CD4-positive, alpha-beta memory T cell (primary cell): ENCODE measurements around the gene TMEM150B. TPM values are rescaled to one million over a fixed set of nuclear protein-coding genes. Genes with fewer than 3 reads are reported as not detected.

Experiments used
- CTCF ChIA-PET: fragments of 350-600 bp; sonication (Branson Sonifier 250); formaldehyde crosslinking; loops from one replicate; lab custom pipeline; 2021; ENCODE audit warnings: inconsistent platforms; ENCODE audit not compliant: partially characterized antibody; lab: Charles Lee
- POLR2A ChIA-PET: fragments of 350-600 bp; sonication (Branson Sonifier 250); formaldehyde crosslinking; loops from one replicate; lab custom pipeline; 2021; ENCODE audit not compliant: partially characterized antibody; lab: Charles Lee
- DNase-seq, 5 donors: peaks; one replicate each; pipeline versions ENCODE4 v3.0.0 to v3.0.0-alpha.2; 2020 to 2022; ENCODE audit warnings: mixed read lengths in 1 of 5
- H3K27ac ChIP-seq: one replicate; pipeline ENCODE4 v1.7.0; 2013; ENCODE audit warnings: low read depth, low read length
- H3K27me3 ChIP-seq: 2 replicates; pipeline ENCODE4 v1.7.0; 2013; ENCODE audit warnings: mild to moderate bottlenecking, low read length, moderate library complexity; ENCODE audit not compliant: insufficient read depth
- H3K36me3 ChIP-seq: 2 replicates; pipeline ENCODE4 v1.7.0; 2013; ENCODE audit warnings: mild to moderate bottlenecking, low read length, moderate library complexity; ENCODE audit not compliant: insufficient read depth
- H3K4me1 ChIP-seq: 2 replicates; pipeline ENCODE4 v1.7.0; 2013; ENCODE audit warnings: mild to moderate bottlenecking, low read length, moderate library complexity; ENCODE audit not compliant: insufficient read depth
- H3K4me3 ChIP-seq, 2 donors: one replicate each; pipeline ENCODE4 v1.7.0; 2013; ENCODE audit warnings: low read length in 2 of 2, mild to moderate bottlenecking in 1 of 2
- H3K9me3 ChIP-seq, 2 donors: one replicate each; pipeline ENCODE4 v1.7.0; 2013; ENCODE audit warnings: low read length in 2 of 2, control low read depth in 1 of 2; ENCODE audit not compliant: control insufficient read depth in 1 of 2
- H3K27ac Mint-ChIP-seq, 7 donors: one replicate each; pipeline ENCODE4 v1.8.0; 2020 to 2021; ENCODE audit warnings: mixed read lengths in 7 of 7, mild to moderate bottlenecking in 6 of 7, inconsistent platforms in 3 of 7, moderate library complexity in 3 of 7
- H3K27me3 Mint-ChIP-seq, 2 donors: one replicate each; pipeline ENCODE4 v1.8.0; 2020 to 2021; ENCODE audit warnings: mixed read lengths in 2 of 2
- H3K36me3 Mint-ChIP-seq, 2 donors: one replicate each; pipeline ENCODE4 v1.8.0; 2020 to 2021; ENCODE audit warnings: mixed read lengths in 2 of 2, inconsistent platforms in 1 of 2, mild to moderate bottlenecking in 1 of 2
- H3K4me1 Mint-ChIP-seq, 4 donors: one replicate each; pipeline ENCODE4 v1.8.0; 2020 to 2021; ENCODE audit warnings: mixed read lengths in 4 of 4, mild to moderate bottlenecking in 1 of 4
- H3K4me3 Mint-ChIP-seq, 8 donors: one replicate each; pipeline ENCODE4 v1.8.0; 2020 to 2021; ENCODE audit warnings: mixed read lengths in 8 of 8, mild to moderate bottlenecking in 7 of 8, moderate library complexity in 6 of 8, inconsistent platforms in 3 of 8
- H3K9me3 Mint-ChIP-seq, 8 donors: one replicate each; pipeline ENCODE4 v1.8.0; 2020 to 2021; ENCODE audit warnings: mixed read lengths in 8 of 8, mild to moderate bottlenecking in 5 of 8, inconsistent platforms in 3 of 8, moderate library complexity in 1 of 8
- intact Hi-C: fragments of 100-400 bp; cut with micrococcal nuclease; formaldehyde crosslinking; loops from one replicate; pipeline ENCODE4 v1.15.1; 2023
- polyA plus RNA-seq, 2 donors: library from polyadenylated mRNA; unstranded; fragments of 300-500 nt; fragmentation: Illumina TruSeq; gene quantifications; one replicate each; pipeline ENCODE4 v1.2.3, GENCODE V29; 2021
- total RNA-seq, 2 experiments: library from RNA; stranded (reverse); gene quantifications; one replicate each; pipeline ENCODE4 v1.2.3, GENCODE V29; 2021

Gene TMEM150B
- total and polyA plus RNA-seq, 4 experiments from 2014 or later, result 0.87 to 1.3 TPM; not detected in 2

DNA sequence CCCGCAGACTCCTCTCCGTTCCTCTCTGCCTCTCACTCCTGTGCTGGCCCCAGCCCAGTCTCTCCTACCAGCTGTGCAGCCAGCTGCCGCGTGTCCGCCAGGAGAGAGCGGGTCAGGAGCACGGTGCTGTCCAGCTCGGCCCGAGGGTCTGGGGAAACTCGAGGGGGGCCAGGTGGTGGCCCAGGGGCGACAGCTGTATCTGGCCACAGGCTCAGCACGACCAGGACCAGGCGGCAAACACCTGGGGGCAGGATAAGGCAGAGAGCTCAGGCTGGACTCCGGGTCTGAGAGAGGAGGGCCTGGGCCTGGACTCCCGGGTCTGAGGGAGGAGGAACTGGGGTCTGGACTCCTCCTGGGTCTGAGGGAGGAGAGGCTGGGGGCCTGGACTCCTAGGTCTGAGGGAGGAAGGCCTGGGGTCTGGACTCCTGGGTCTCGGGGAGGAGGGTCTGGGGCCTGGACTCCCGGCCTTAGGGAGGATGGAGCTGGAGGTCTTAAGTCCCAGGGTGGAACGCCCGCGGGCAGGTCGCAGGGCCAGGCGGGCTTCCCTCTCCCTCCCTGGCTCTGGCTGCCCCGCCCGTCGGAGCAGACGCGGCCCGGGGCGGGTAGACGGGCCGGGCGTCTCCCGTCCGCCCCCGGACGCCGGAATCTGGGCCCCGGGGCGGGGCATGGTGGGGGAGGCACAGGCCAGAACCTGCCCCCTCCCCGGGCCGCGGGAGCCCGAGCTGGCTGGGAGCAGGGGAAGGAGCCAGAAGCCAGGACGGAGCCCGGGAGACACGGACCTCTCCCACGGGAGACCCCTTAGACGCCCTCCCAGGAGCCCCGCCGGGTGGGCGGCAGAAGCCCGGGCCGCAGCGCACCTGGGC lies 43.8 kb upstream of the TMEM150B start:
- intact Hi-C loops, result no loop called here

DNA sequence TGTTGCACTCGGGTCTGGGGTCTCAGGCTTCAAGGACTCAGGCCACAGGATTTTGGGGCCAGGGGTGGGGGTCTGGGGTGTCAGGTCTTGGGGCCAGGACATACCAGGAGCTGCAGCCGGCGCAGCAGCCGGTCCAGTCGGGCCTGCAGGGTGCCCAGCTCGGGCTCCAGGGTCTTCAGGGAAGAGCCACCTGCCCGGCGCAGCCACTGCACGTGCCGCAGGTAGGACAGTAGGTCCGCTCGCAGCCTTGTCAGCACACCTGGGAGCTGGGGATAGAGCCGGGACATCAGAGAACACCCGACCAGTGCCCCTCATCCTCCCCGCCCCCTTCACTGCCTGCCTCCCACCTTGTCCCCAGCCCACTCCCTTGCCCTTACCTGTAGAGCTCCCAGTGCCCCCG lies 43.0 kb upstream of the TMEM150B start:
- Mint-ChIP-seq H3K4me1 (peaks cover 4 to 8% (median 6%) of the 10 kb centered on the region in 4 donors), H3K9me3 (peaks cover 0 to 4% (median 0%) of the 10 kb centered on the region in 8 donors), H3K27ac (no peak overlapping the region), H3K36me3 (no peaks in the 10 kb centered on the region), H3K4me3 (peak overlapping the region in 1 of 8 donors; percentile 26), H3K27me3 (peaks cover 25 to 32% of the 10 kb centered on the region in 2 donors)
- Histone ChIP-seq H3K9me3 (no peaks in the 10 kb centered on the region), H3K4me1 (peaks cover 7% of the 10 kb centered on the region), H3K4me3 (no peak overlapping the region), H3K27ac (no peak overlapping the region), H3K36me3 (no peaks in the 10 kb centered on the region), H3K27me3 (peaks cover 23% of the 10 kb centered on the region)
- ChIA-PET POLR2A (interaction anchor here (1.1 kb wide), 1 partner anchor 16 kb away, joined by 4 read pairs; the partner anchor contains the start of gene TMEM238), CTCF (no interaction called here)
- DNase-seq, result no peak
- intact Hi-C loops, result no loop called here

More for the DNA sequence above, 43.8 kb upstream of the TMEM150B start:
- H3K4me1 Mint-ChIP-seq, result peaks cover 6 to 13% (median 9%) of the 10 kb centered on the region in 4 donors
- H3K9me3 Mint-ChIP-seq, result peaks cover 0 to 4% (median 0%) of the 10 kb centered on the region in 8 donors
- ChIA-PET CTCF (no interaction called here), POLR2A (interaction anchor here (1.1 to 1.8 kb wide), 2 partner anchors 15 kb away, joined by 4 to 5 read pairs; partner anchors contain the start of gene TMEM238)
- no peak overlapping the region for H3K27ac Mint-ChIP-seq
- no peaks in the 10 kb centered on the region for H3K36me3 ChIP-seq
- DNase-seq, result no peak
- peaks cover 28 to 37% of the 10 kb centered on the region in 2 donors for H3K27me3 Mint-ChIP-seq
- H3K36me3 Mint-ChIP-seq, result no peaks in the 10 kb centered on the region
- H3K27ac ChIP-seq, result no peak overlapping the region
- H3K9me3 ChIP-seq, result no peaks in the 10 kb centered on the region
- H3K4me3 Mint-ChIP-seq, result peak overlapping the region in 1 of 8 donors; percentile 31
- H3K4me1 ChIP-seq, result peaks cover 7% of the 10 kb centered on the region
- peaks cover 23% of the 10 kb centered on the region for H3K27me3 ChIP-seq
- no peak overlapping the region for H3K4me3 ChIP-seq

DNA sequence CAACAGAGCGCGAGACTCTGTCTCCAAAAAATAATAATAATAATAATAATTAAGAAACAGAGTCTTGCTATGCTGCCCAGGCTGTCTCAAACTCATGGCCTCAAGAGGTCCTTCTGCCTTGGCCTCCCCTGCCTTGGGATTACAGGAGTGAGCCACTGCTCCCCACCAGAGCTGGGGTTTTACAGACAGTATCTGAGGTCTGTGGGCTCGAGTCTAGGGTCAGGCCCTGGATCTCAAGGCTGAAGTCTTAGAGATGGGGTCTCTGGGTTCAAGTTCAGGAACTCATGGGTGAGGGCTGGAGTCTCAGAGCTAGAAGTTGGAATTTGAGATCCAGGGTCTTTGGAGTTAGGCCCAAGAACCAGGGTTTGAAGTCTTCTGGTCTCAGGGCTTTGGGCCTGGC lies 41.6 kb upstream of the TMEM150B start:
- DNase-seq, result no peak
- H3K4me3 Mint-ChIP-seq, result peak overlapping the region in 2 of 8 donors; percentile 12 to 21
- intact Hi-C loops, result no loop called here
- H3K27ac Mint-ChIP-seq, result no peak overlapping the region
- H3K9me3 Mint-ChIP-seq, result peaks cover 0 to 4% (median 0%) of the 10 kb centered on the region in 8 donors
- ChIA-PET CTCF (no interaction called here), POLR2A (interaction anchor here (0.9 kb wide), 1 partner anchor 49 kb away, joined by 3 read pairs; no protein-coding TSS in a partner anchor)
- no peaks in the 10 kb centered on the region for H3K9me3 ChIP-seq
- no peak overlapping the region for H3K4me3 ChIP-seq
- no peak overlapping the region for H3K27ac ChIP-seq
- no peaks in the 10 kb centered on the region for H3K36me3 Mint-ChIP-seq
- no peaks in the 10 kb centered on the region for H3K36me3 ChIP-seq
- peaks cover 4 to 5% (median 5%) of the 10 kb centered on the region in 4 donors for H3K4me1 Mint-ChIP-seq
- peaks cover 19% of the 10 kb centered on the region for H3K27me3 ChIP-seq
- H3K4me1 ChIP-seq, result peaks cover 7% of the 10 kb centered on the region
- peaks cover 19 to 27% of the 10 kb centered on the region in 2 donors for H3K27me3 Mint-ChIP-seq

DNA sequence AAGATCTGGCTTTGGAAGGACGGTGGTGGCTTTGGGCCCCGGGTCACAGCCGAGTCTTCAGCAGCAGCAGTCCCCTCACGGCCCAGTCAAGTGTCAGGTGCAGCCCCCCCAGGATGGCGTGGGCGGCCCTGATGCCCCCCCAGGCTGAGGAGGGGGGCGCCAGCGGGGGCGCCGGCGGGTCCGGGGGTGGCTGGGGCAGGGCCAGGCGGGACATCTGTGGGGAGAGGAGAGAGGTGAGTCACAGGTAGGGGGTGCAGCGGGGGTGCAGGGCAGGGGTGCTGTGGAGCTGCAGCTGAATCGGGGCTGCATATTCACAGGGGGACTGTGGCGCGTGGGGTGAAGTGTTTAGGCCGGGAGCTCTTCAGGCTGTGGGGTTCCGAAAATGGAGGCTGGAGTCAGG lies 40.8 kb upstream of the TMEM150B start:
- ChIA-PET CTCF (no interaction called here), POLR2A (no interaction called here)
- Histone ChIP-seq H3K27me3 (peaks cover 16% of the 10 kb centered on the region), H3K27ac (no peak overlapping the region), H3K4me3 (no peak overlapping the region), H3K36me3 (no peaks in the 10 kb centered on the region), H3K9me3 (no peaks in the 10 kb centered on the region), H3K4me1 (peaks cover 7% of the 10 kb centered on the region)
- H3K4me1 Mint-ChIP-seq, result peaks cover 4 to 5% (median 5%) of the 10 kb centered on the region in 4 donors
- no peak for DNase-seq
- H3K9me3 Mint-ChIP-seq, result peaks cover 0 to 4% (median 0%) of the 10 kb centered on the region in 8 donors
- no peaks in the 10 kb centered on the region for H3K36me3 Mint-ChIP-seq
- H3K27ac Mint-ChIP-seq, result no peak overlapping the region
- H3K4me3 Mint-ChIP-seq, result no peak overlapping the region
- H3K27me3 Mint-ChIP-seq, result peaks cover 13 to 20% of the 10 kb centered on the region in 2 donors
- intact Hi-C loops, result no loop called here

DNA sequence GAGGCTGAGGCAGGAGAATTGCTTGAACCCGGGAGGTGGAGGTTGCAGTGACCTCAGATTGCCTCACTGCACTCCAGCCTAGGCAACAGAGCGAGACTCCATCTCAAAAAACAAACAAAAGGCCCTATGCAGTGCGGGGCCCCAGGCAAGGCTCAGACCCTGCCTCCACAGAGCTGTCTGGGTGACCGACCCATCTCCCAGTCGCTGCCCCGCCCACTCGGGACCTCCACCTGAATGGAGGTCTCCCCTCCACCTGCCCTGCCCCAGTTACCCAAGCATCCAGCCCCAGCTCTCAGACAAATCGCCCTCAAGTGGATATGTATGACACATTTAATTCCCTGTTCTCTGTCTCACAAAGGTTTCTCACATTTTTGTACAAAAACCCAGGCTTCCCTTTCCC lies 40.1 kb upstream of the TMEM150B start:
- intact Hi-C loops, result no loop called here
- ChIA-PET POLR2A (no interaction called here), CTCF (no interaction called here)
- Mint-ChIP-seq H3K27me3 (peaks cover 7 to 16% of the 10 kb centered on the region in 2 donors), H3K4me1 (peaks cover 2 to 5% (median 3%) of the 10 kb centered on the region in 4 donors), H3K36me3 (no peaks in the 10 kb centered on the region), H3K27ac (peak overlapping the region in 1 of 7 donors; percentile 29), H3K4me3 (no peak overlapping the region), H3K9me3 (no peaks in the 10 kb centered on the region)
- DNase-seq, result no peak
- no peak overlapping the region for H3K27ac ChIP-seq
- H3K4me1 ChIP-seq, result peaks cover 7% of the 10 kb centered on the region
- H3K27me3 ChIP-seq, result peaks cover 10% of the 10 kb centered on the region
- H3K36me3 ChIP-seq, result no peaks in the 10 kb centered on the region
- no peaks in the 10 kb centered on the region for H3K9me3 ChIP-seq
- no peak overlapping the region for H3K4me3 ChIP-seq

DNA sequence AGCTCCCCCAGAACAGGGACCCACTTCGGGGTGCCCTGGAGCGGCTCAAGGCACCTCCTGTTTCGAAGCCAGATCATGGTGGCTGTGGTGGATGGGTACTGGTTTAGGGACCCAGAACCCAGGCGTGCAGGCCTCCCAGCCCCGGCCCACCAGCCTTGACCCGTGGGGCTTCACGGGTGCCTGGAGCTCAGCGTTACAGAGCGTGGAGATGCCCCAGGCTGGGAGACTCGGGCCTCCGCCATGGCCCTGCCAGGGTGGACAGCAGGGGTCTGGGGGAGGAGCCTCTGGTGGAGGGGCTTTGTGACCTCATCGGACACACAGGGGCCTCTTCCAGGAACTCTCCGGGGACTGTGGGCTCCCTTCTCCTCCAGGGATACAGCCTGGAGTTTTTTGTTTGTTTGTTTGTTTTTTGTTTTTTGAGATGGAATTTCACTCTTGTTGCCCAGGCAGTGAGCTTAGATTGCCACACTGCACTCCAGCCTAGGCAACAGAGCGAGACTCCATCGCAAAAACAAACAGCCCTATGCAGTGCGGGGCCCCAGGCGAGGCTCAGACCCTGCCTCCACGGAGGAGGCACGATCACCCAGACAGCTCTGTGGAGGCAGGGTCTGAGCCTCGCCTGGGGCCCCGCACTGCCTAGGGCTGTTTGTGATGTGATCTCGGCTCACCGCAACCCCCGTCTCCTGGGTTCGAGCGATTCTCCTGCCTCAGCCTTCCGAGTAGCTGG lies 38.0 kb upstream of the TMEM150B start, which contains the start of gene GARIN5B:
TSS of gene GARIN5B (minus strand) at position 271 of the 727 bp plus-strand sequence. CDS start at position 77, 194 bp downstream.
- POLR2A ChIA-PET, result no interaction called here

More for the DNA sequence above, 38.0 kb upstream of the TMEM150B start, which contains the start of gene GARIN5B:
- Histone ChIP-seq H3K9me3 (no peaks in the 10 kb centered on the region), H3K4me3 (no peak within 1 kb of the TSS), H3K4me1 (no peaks in the 10 kb centered on the region), H3K36me3 (no peaks in the 10 kb centered on the region), H3K27ac (no peak within 1 kb of the TSS), H3K27me3 (no peaks in the 10 kb centered on the region)
- Mint-ChIP-seq H3K27me3 (peaks cover 5 to 10% of the 10 kb centered on the region in 2 donors), H3K4me3 (no peak within 1 kb of the TSS), H3K36me3 (no peaks in the 10 kb centered on the region), H3K4me1 (no peaks in the 10 kb centered on the region), H3K27ac (no peak within 1 kb of the TSS), H3K9me3 (no peaks in the 10 kb centered on the region)
- DNase-seq, result no peak
- CTCF ChIA-PET, result interaction anchor here (0.6 kb wide), 1 partner anchor 152 kb away, joined by 3 read pairs; no protein-coding TSS in a partner anchor
- intact Hi-C loops, result no loop called here
